Fibroblast of peridontal ligament (primary cell): Measurements from ENCODE around the gene SH3BP5L.

ENCODE experiments used
- DNase-seq: peaks from one replicate; pipeline ENCODE4 v3.0.0-alpha.2; 2010; ENCODE audit errors: extremely low read depth

SH3BP5L gene

GRCh38 chr1:248776991-248777390 is 48.7 kb downstream of the SH3BP5L start:
- DNase-seq = no peak

DNA sequence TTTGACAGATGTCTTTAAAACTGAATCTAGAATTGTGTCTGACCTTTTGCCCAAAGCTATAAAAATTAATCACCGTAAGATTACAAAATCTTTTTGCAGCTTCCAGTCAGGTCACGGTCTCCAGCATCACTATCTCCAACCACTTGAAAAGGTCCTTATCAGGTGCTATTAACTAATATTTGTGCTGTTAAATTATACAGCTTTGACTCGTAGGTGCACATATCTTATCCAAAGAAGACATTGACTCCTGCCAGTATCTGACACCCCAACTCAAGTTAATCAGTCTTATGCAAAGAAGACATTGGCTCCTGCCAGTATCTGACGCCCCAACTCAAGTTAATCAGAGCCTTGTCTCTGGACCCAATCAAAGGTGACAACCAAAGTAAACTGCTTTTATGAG is 50.3 kb downstream of the SH3BP5L start:
- no peak for DNase-seq
